GM15510 (cell line): Measurements from ENCODE around the gene LPCAT1.

Source experiments
- POLR2A ChIP-seq: IDR thresholded peaks from 3 replicates; pipeline ENCODE4 v1.6.1; 2011; ENCODE audit warnings: borderline replicate concordance; ENCODE audit not compliant: insufficient read length; ENCODE audit errors: extremely low read depth

LPCAT1 gene, protein sequence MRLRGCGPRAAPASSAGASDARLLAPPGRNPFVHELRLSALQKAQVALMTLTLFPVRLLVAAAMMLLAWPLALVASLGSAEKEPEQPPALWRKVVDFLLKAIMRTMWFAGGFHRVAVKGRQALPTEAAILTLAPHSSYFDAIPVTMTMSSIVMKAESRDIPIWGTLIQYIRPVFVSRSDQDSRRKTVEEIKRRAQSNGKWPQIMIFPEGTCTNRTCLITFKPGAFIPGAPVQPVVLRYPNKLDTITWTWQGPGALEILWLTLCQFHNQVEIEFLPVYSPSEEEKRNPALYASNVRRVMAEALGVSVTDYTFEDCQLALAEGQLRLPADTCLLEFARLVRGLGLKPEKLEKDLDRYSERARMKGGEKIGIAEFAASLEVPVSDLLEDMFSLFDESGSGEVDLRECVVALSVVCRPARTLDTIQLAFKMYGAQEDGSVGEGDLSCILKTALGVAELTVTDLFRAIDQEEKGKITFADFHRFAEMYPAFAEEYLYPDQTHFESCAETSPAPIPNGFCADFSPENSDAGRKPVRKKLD

DNA sequence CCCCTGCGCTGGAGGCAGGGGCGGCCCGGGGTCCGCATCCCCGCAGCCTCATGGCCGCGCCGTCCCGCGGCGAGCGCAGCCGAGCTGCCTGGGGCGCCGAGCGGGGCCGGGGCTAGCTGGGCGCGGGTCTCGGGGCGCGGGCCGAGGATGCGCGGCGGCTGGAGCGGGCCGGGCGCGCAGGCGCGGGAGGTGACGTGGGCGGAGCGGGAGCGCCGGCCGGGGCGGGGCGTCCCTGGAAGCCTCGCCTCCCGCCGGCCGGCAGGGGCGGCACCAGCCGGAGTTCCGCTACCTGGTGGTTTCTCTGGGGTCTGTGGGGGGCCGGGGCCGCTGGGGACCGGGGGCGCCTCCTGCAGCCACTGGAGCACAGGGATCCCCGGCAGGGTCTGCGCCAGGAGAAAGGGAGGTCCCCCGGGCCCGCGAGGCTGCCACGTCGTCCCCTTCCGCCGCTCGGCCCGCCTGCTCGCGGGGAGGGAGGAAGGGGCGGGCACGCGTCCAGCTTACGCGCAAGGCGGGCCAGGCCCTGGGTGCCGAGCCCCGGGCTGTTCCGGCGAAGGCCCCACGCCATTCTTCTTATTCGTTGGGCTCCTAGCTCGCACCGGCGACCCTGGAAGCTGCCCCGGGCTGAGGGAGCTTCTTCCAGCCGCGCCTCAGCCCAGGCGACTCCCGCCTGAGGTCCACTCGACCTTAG, at the start of gene LPCAT1:
LPCAT1 (minus strand) TSS at position 168 of the 688 bp plus-strand sequence; CDS start at position 52, 116 bp downstream.
- TF ChIP-seq POLR2A = peak; percentile 66

DNA sequence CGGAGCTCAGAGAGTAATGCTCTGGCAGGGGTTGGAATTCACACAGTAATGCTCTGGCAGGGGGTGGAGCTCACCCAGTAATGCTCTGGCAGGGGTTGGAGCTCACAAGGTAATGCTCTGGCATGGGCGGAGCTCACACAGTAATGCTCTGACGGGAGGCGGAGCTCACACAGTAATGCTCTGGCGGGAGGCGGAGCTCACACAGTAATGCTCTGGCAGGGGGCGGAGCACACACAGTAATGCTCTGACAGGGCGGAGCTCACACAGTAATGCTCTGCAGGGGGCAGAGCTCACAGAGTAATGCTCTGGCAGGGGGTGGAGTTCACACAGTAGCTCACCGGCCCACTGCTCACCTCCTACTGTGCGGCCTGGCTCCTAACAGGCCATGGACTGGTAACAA, 47.2 kb upstream of the LPCAT1 start:
- no peak for TF ChIP-seq POLR2A

- no peak for TF ChIP-seq POLR2A
Observed at GRCh38 chr5:1568201-1568979, 44.6 kb upstream of the LPCAT1 start.

DNA sequence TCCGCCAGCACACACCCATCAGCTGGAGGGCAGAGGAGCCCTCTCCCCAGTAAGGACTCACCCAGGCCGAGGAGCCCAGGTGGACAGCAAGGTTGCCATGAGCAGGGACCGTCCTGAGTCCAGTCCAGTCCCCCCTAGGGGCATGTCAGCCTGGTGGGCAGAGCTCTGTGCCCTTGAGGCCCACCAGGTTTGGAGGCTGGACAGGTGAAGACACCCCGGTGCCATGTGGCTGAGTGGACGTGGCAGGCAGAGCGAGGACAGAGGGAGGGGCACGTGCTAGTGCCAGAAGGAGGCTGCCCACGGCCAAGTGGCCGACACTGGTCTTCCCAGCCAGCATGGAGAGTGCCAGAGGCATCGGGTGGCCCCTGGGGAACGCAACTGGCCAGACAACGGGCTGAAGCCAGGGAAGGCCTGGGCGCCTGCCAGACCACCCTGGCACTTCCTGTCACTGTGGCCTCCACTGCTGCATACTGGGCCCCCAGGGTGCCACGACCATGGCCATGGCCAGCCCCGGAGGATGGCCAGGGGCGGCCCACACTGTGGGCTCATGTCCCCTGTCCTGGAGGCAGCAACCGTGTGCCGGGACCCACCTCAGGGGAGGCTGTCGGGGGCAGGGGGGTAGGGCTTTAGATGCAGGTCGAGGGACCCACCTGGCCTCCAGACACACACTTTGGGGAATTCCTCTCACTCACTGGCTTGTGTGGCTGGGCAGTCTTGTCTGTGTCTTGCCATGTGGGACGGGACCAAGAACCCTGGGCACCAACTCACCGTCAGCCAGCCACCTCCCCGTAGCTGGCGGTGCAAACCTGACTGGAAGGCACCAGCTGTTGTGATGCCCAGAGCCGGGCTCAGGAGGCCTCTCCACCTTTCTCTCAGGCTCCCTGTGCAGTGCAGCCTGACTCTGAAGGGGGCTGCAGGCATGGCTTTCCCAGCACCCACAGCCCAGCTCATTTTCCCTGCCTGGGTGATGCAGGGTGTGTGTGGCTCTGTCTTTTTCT, 42.3 kb upstream of the LPCAT1 start:
- TF ChIP-seq POLR2A = no peak

DNA sequence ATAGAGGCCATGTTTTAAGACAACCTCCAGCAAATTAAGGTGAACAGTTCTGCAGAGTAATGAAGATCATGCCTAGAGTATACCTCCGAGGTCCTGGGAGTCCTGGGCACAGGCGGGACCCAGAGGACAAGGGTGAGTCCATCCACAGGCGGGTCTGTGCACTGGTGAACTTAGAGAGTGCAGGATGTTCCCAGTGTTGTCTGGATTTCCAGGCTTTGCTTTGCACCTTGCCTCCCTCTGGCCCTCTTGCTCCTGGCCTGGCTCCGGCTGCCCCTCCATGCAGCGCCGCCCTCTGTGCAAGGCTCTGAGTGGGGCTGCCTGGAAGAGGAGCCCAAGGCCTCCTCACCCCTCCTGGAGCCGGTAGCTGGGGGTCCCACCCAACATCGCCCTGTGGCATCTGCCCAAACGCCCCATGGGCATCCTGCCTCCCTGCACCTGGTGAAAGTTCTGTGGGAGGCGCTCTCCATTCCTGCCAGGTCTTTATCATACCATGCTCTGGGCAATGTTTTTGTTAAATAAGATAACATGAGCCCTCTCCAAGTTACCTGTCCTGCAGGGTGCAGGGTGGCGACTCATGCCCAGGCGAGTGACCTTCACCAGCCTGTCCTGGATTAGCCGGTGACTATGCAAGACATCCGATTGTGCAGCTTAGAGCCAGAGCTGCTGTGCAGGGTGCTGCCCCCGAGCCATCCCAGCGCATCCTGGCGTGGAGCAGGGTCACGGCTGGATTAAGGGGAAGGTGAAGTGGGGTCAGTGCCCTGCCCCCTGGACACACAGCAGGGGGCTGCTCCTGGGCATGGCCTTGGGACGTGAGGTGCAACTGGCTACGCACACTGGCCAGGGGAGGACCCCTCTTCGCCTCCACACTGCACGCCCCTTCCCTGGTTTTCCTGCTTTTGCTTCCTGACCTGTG, 41.3 kb upstream of the LPCAT1 start:
- no peak for TF ChIP-seq POLR2A

- TF ChIP-seq POLR2A = no peak
Observed at GRCh38 chr5:1564182-1564748, 40.5 kb upstream of the LPCAT1 start.

DNA sequence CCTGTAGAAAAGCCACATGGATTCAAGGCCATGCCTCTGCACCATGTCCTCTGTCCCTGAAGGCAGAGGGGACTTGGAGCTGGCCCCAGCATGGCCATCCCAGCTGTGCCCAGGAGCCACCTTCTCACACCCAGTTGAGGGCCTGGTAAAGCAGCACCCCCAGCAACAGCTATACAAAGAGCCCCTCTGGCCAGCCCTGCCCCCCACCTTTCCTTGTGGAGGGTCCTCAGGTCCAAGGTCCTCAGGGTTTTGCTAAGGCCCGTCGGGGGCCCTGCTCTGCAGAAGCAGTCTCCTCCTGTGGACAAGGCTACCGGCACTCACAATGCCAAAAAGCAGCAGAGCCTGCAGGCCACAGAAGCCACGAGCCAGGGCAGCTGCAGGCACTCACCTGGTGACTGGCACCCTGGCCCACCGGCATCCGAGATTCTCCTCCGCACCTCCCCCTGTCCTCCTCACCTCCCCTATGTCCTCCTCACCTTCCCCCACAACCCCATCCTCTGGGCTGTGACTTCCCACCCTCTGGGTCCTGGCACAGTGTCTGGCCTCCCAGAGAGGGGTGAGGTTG, 39.9 kb upstream of the LPCAT1 start:
- TF ChIP-seq POLR2A = no peak

GRCh38 chr5:1563051-1563461, 39.3 kb upstream of the LPCAT1 start:
- no peak for TF ChIP-seq POLR2A

GRCh38 chr5:1562599-1562998, 38.8 kb upstream of the LPCAT1 start:
- no peak for TF ChIP-seq POLR2A

GRCh38 chr5:1561402-1561929, 37.7 kb upstream of the LPCAT1 start:
- TF ChIP-seq POLR2A = no peak

GRCh38 chr5:1558944-1559343, 35.2 kb upstream of the LPCAT1 start:
- no peak for TF ChIP-seq POLR2A
